ENCODE data around the gene RTN4RL1.

DNA sequence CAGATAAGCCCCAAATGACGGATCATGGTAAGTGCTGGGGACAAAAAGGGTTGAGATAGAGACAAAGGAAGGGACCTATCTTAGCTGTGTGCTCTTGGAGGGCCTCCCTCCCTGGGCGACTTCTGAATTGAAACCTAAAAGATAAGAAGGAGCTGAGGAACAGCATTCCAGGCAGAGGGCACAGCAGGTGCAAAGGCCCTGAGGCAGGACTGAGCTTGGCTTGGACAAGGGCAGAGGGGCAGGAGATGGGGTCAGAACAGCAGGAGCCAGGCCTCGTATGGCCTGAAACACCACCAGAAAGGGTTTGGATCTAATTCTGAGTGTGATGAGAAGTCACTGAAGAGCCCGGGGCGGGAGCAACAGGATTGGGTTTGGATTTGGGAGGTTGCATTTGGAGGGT lies 75.4 kb downstream of the RTN4RL1 start:
- no peak for TF ChIP-seq EP300 (IDR thresholded peaks at IDR 0.05)
- TF ChIP-seq, protein P1, sequence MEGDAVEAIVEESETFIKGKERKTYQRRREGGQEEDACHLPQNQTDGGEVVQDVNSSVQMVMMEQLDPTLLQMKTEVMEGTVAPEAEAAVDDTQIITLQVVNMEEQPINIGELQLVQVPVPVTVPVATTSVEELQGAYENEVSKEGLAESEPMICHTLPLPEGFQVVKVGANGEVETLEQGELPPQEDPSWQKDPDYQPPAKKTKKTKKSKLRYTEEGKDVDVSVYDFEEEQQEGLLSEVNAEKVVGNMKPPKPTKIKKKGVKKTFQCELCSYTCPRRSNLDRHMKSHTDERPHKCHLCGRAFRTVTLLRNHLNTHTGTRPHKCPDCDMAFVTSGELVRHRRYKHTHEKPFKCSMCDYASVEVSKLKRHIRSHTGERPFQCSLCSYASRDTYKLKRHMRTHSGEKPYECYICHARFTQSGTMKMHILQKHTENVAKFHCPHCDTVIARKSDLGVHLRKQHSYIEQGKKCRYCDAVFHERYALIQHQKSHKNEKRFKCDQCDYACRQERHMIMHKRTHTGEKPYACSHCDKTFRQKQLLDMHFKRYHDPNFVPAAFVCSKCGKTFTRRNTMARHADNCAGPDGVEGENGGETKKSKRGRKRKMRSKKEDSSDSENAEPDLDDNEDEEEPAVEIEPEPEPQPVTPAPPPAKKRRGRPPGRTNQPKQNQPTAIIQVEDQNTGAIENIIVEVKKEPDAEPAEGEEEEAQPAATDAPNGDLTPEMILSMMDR (IDR thresholded peaks at IDR 0.05) = no peak
